Pancreas (tissue), 10 donors: ENCODE measurements around the gene KCNH1. TPM values are rescaled to one million over a fixed set of nuclear protein-coding genes. Genes with fewer than 3 reads are reported as not detected.

Experiments
- ATAC-seq, 4 donors: fragments of 200-7000 bp; cut with Tn5 transposase; one replicate each; pipeline versions ENCODE4 v1.8.0 to v1.9.1; 2020; ENCODE audit warnings: mild to moderate bottlenecking in 4 of 4, moderate library complexity in 4 of 4
- DNase-seq, 6 donors: peaks; one replicate each; pipeline ENCODE4 v3.0.0-alpha.2; 2020
- FAIRE-seq: peaks from 2 replicates; lab custom pipeline; 2012; peaks lifted over from hg19 to GRCh38; lab: Jason Lieb, UNC
- H3K27ac ChIP-seq, 4 donors: fragments of 200-600 bp; sonication (generic); 1 replicate in 3 of 4; 2 replicates in 1 of 4; pipeline versions ENCODE4 v1.5.0 to v1.8.0; 2020
- H3K27me3 ChIP-seq, 4 donors: fragments of 200-600 bp; one replicate each; pipeline ENCODE4 v1.8.0; 2021
- H3K36me3 ChIP-seq, 3 donors: fragments of 200-600 bp; sonication (generic) in 1 of 3; one replicate each; pipeline versions ENCODE4 v1.5.0 to v1.8.0; 2020 to 2021
- H3K4me1 ChIP-seq, 3 donors: fragments of 200-600 bp; one replicate each; pipeline ENCODE4 v1.8.0; 2021
- H3K4me3 ChIP-seq, 4 donors: fragments of 200-600 bp; sonication (generic) in 2 of 4; one replicate each; pipeline versions ENCODE4 v1.5.0 to v1.8.0; 2020 to 2021
- H3K9me3 ChIP-seq, 4 donors: fragments of 200-600 bp; one replicate each; pipeline ENCODE4 v1.8.0; 2021
- WGBS, 2 donors: extraction: QIAGEN DNeasy Blood & Tissue Kit; methylation state at CpG; one replicate each; pipeline ENCODE4 v1.1.7; 2013; 5-methylcytosine and 5-hydroxymethylcytosine counted together
- intact Hi-C, 3 donors: fragments of 100-400 bp; cut with DNase I; formaldehyde crosslinking; loops; one replicate each; pipeline versions ENCODE4 v1.11.1 to v1.14.2; 2022
- polyA plus RNA-seq, 2 donors: library from polyadenylated mRNA; stranded (reverse); fragments of 200-250 nt; gene quantifications; one replicate each; pipeline ENCODE4 v1.2.3, GENCODE V29; 2013
- total RNA-seq, 6 donors: library from RNA; stranded (reverse); fragmentation: NEBNext Ultra II Directional in 4 of 6; extraction: Animal tissue kit (Norgen Biotek cat#: 25700) in 4 of 6; gene quantifications; one replicate each; pipeline versions ENCODE4 v1.2.1 to v1.2.4, GENCODE V29; 2021 to 2023
- TF ChIP-seq, protein P1 (sequence below), 4 donors: fragments of 200-600 bp; sonication (generic) in 3 of 4; IDR thresholded peaks; one replicate each; pipeline versions ENCODE4 v1.5.0 to v1.8.0; 2021; ENCODE audit warnings: antibody characterized with exemption in 4 of 4
- donor health status: healthy with polysubstance abuse.
- donor health status: DM: no; HTN: no; CAD: no; lungs with moderate emphysema.
- donor health status: DM: no; HTN: no; CAD: no.
- donor health status: control.
- donor health status: control.
- donor health status: Bipolar disorder and iron deficiency.
- donor health status: DM: yes; HTN: yes; CAD: no.
- donor health status: DM: no; HTN: no; CAD: no.
- donor health status: DM: no; HTN: no; CAD: no.
- donor health status: DM: yes; HTN: yes; CAD: no.

Gene KCNH1
- total and polyA plus RNA-seq, 8 donors: 0.24 to 0.61 (median 0.36) TPM

- WGBS, 2 donors: 85 to 88% methylated on average over 1 of the region's 1 CpG
- DNase-seq: no peak
These were observed 35.4 kb upstream of the KCNH1 start for GRCh38 chr1:211169353-211169752.

GRCh38 chr1:211158866-211159265 lies 24.9 kb upstream of the KCNH1 start:
- no peak for ATAC-seq
- DNase-seq: no peak
- H3K9me3 ChIP-seq: no peaks in the 10 kb centered on the region
- H3K27ac ChIP-seq: no peak overlapping the region
- TF ChIP-seq, protein P1, sequence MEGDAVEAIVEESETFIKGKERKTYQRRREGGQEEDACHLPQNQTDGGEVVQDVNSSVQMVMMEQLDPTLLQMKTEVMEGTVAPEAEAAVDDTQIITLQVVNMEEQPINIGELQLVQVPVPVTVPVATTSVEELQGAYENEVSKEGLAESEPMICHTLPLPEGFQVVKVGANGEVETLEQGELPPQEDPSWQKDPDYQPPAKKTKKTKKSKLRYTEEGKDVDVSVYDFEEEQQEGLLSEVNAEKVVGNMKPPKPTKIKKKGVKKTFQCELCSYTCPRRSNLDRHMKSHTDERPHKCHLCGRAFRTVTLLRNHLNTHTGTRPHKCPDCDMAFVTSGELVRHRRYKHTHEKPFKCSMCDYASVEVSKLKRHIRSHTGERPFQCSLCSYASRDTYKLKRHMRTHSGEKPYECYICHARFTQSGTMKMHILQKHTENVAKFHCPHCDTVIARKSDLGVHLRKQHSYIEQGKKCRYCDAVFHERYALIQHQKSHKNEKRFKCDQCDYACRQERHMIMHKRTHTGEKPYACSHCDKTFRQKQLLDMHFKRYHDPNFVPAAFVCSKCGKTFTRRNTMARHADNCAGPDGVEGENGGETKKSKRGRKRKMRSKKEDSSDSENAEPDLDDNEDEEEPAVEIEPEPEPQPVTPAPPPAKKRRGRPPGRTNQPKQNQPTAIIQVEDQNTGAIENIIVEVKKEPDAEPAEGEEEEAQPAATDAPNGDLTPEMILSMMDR (IDR thresholded peaks at IDR 0.05): no peak
- 76 to 78% methylated on average over 1 of the region's 1 CpG for WGBS, 2 donors
- no peak overlapping the region for H3K4me3 ChIP-seq
- H3K27me3 ChIP-seq: no peaks in the 10 kb centered on the region
- no peaks in the 10 kb centered on the region for H3K36me3 ChIP-seq
- no peaks in the 10 kb centered on the region for H3K4me1 ChIP-seq
- intact Hi-C loops: no loop called here
- no peak for FAIRE-seq

More at GRCh38 chr1:211169353-211169752, 35.4 kb upstream of the KCNH1 start:
- intact Hi-C loops: no loop called here
- H3K4me3 ChIP-seq: no peak overlapping the region
- FAIRE-seq (no peak), ATAC-seq (no peak)
- no peaks in the 10 kb centered on the region for H3K4me1 ChIP-seq
- TF ChIP-seq, protein P1 (IDR thresholded peaks at IDR 0.05): no peak
- H3K27ac ChIP-seq: no peak overlapping the region
- no peaks in the 10 kb centered on the region for H3K36me3 ChIP-seq
- H3K27me3 ChIP-seq: no peaks in the 10 kb centered on the region
- no peaks in the 10 kb centered on the region for H3K9me3 ChIP-seq

DNA sequence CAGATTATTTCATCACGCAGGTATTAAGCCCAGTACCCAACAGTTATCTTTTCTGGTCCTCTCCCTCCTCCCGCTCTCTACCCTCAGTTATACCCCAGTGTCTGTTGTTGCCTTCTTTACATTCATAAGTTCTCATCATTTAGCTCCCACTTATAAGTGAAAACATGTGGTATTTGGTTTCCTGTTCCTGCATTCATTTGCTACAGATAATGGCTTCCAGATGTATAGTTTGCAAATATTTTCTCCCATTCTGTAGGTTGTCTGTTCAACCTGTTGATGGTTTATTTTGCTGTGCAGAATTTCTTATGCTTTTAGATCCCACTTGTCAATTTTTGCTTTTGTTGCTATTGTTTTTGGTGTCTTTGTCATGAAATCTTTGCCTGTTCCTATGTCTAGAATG lies 21.1 kb upstream of the KCNH1 start:
- ATAC-seq (no peak), DNase-seq (no peak), FAIRE-seq (no peak)
- no peaks in the 10 kb centered on the region for H3K9me3 ChIP-seq
- intact Hi-C loops: no loop called here
- 86 to 98% methylated on average over 2 of the region's 2 CpGs for WGBS, 2 donors
- no peaks in the 10 kb centered on the region for H3K36me3 ChIP-seq
- no peak overlapping the region for H3K4me3 ChIP-seq
- no peaks in the 10 kb centered on the region for H3K4me1 ChIP-seq
- no peak overlapping the region for H3K27ac ChIP-seq
- TF ChIP-seq, protein P1 (IDR thresholded peaks at IDR 0.05): no peak
- no peaks in the 10 kb centered on the region for H3K27me3 ChIP-seq

GRCh38 chr1:211153932-211154331 lies 20.0 kb upstream of the KCNH1 start:
- WGBS, 2 donors: 15 to 17% methylated on average over 1 of the region's 1 CpG
- no peak overlapping the region for H3K27ac ChIP-seq
- TF ChIP-seq, protein P1 (IDR thresholded peaks at IDR 0.05): no peak

GRCh38 chr1:211148366-211148765 lies 14.4 kb upstream of the KCNH1 start:
- DNase-seq (no peak), FAIRE-seq (no peak), ATAC-seq (peak in 2 of 4 donors; percentile 68 to 72)
- intact Hi-C loops: no loop called here
- no peaks in the 10 kb centered on the region for H3K27me3 ChIP-seq
- H3K4me1 ChIP-seq: no peaks in the 10 kb centered on the region
- TF ChIP-seq, protein P1 (IDR thresholded peaks at IDR 0.05): no peak
- H3K27ac ChIP-seq: no peak overlapping the region
- H3K9me3 ChIP-seq: no peaks in the 10 kb centered on the region
- no peaks in the 10 kb centered on the region for H3K36me3 ChIP-seq
- H3K4me3 ChIP-seq: no peak overlapping the region
- 46% methylated on average over 5 of the region's 5 CpGs for WGBS, 2 donors

More at GRCh38 chr1:211153932-211154331, 20.0 kb upstream of the KCNH1 start:
- Histone ChIP-seq H3K9me3 (no peaks in the 10 kb centered on the region), H3K27me3 (no peaks in the 10 kb centered on the region), H3K4me1 (no peaks in the 10 kb centered on the region), H3K36me3 (no peaks in the 10 kb centered on the region), H3K4me3 (no peak overlapping the region)
- ATAC-seq (no peak), FAIRE-seq (no peak), DNase-seq (no peak)
- intact Hi-C loops: no loop called here
